Activated CD4-positive, alpha-beta memory T cell treated with anti-CD3 and anti-CD28 coated beads, Interleukin-2, amount 10 ng/mL, durations not matched to agents 7 days and 5 days (primary cell): ENCODE results near the gene MAPKAPK5. TPM values are rescaled to one million over a fixed set of nuclear protein-coding genes. Genes with fewer than 3 reads are reported as not detected.

Experiments used
- total RNA-seq, 2 experiments: library from RNA; stranded (reverse); gene quantifications; one replicate each; pipeline ENCODE4 v1.2.3, GENCODE V29; 2021

The MAPKAPK5 gene
- total RNA-seq, 2 experiments from 2014 or later, result 40.4 to 44.8 TPM

Other genes with a start within 250 kb of the MAPKAPK5 start
- gene ATXN2, start 242.9 kb upstream of the MAPKAPK5 start, total RNA-seq, result 10 to 100 TPM; 35.1 to 35.3 TPM
- 10 to 100 TPM; 18.1 to 19.4 TPM for gene BRAP, start 156.3 kb upstream of the MAPKAPK5 start, total RNA-seq
- gene ACAD10, start 156.2 kb upstream of the MAPKAPK5 start, total RNA-seq, result 10 to 100 TPM; 25.3 to 28.5 TPM
- gene ALDH2, start 75.3 kb upstream of the MAPKAPK5 start, total RNA-seq, result 1 to 10 TPM in 1 of 2 experiments, under 1 TPM in 1; 0.25 to 1.3 TPM
- 10 to 100 TPM; 17.8 to 19.7 TPM for gene TMEM116, start 170.9 kb downstream of the MAPKAPK5 start, total RNA-seq
- 100 to 1,000 TPM; 169 to 172 TPM for gene ERP29, start 171.2 kb downstream of the MAPKAPK5 start, total RNA-seq